ENCODE results near the gene APOL3.

GRCh38 chr22:36182857-36183256, 22.3 kb upstream of the APOL3 start:
- TF ChIP-seq, protein P1, sequence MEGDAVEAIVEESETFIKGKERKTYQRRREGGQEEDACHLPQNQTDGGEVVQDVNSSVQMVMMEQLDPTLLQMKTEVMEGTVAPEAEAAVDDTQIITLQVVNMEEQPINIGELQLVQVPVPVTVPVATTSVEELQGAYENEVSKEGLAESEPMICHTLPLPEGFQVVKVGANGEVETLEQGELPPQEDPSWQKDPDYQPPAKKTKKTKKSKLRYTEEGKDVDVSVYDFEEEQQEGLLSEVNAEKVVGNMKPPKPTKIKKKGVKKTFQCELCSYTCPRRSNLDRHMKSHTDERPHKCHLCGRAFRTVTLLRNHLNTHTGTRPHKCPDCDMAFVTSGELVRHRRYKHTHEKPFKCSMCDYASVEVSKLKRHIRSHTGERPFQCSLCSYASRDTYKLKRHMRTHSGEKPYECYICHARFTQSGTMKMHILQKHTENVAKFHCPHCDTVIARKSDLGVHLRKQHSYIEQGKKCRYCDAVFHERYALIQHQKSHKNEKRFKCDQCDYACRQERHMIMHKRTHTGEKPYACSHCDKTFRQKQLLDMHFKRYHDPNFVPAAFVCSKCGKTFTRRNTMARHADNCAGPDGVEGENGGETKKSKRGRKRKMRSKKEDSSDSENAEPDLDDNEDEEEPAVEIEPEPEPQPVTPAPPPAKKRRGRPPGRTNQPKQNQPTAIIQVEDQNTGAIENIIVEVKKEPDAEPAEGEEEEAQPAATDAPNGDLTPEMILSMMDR (conservative IDR thresholded peaks at IDR 0.05 in 1 of 2, IDR thresholded peaks at IDR 0.05 in 1 of 2; ENCODE audit: extremely low read depth in 1 of 2, insufficient read depth in 1 of 2, low read depth in 1 of 2, low read length in 2 of 2), result no peak
- no peak for TF ChIP-seq EZH2 (IDR thresholded peaks at IDR 0.05; ENCODE audit: borderline replicate concordance, low read length)

All from mammary epithelial cell (primary cell).